PC-3 (cell line): ENCODE measurements around the gene KDM6A.

Experiments used
- EZH2phosphoT487 ChIP-seq: fragments of 300-600 bp; sonication (generic); IDR thresholded peaks from 2 replicates; pipeline ENCODE4 v1.6.1; 2018; ENCODE audit warnings: mild to moderate bottlenecking, antibody characterized with exemption, low read length, borderline replicate concordance
- TF ChIP-seq, protein P1 (sequence below): fragments of 300-600 bp; sonication (generic); conservative IDR thresholded peaks from 2 replicates; pipeline ENCODE4 v1.5.1; 2017; ENCODE audit warnings: antibody characterized with exemption, low read depth, mild to moderate bottlenecking, low read length

DNA sequence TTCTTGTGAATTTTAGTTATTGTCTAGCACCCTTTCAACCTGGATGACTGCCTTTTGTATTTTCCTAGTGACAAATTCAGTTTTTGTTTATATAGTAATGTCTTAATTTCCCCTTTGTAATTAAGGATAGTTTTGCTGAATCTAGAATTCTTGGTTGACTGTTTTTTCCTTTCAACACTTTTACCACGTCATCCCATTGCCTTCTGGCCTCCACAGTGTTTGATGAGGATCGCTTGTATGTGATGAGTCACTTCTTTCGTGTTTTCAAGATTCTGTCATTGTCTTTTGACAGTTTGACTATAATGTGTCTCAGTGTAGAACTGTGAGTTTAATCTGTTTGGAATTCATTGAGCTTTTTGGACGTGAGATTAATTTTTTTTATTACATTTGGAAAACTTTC is 30.1 kb downstream of the KDM6A start:
- TF ChIP-seq, protein P1, sequence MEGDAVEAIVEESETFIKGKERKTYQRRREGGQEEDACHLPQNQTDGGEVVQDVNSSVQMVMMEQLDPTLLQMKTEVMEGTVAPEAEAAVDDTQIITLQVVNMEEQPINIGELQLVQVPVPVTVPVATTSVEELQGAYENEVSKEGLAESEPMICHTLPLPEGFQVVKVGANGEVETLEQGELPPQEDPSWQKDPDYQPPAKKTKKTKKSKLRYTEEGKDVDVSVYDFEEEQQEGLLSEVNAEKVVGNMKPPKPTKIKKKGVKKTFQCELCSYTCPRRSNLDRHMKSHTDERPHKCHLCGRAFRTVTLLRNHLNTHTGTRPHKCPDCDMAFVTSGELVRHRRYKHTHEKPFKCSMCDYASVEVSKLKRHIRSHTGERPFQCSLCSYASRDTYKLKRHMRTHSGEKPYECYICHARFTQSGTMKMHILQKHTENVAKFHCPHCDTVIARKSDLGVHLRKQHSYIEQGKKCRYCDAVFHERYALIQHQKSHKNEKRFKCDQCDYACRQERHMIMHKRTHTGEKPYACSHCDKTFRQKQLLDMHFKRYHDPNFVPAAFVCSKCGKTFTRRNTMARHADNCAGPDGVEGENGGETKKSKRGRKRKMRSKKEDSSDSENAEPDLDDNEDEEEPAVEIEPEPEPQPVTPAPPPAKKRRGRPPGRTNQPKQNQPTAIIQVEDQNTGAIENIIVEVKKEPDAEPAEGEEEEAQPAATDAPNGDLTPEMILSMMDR, result no peak
- TF ChIP-seq EZH2phosphoT487, result no peak
